Endothelial cell of umbilical vein (primary cell): ENCODE results near the gene TTR. TPM values are rescaled to one million over a fixed set of nuclear protein-coding genes. Genes with fewer than 3 reads are reported as not detected.

ENCODE experiments used
- BruUV-seq: library from RNA; stranded (reverse); fragments of 400-500 nt; replicated peaks from 2 replicates; lab custom pipeline; 2021; lab: Mats Ljungman, UMichigan
- CTCF ChIA-PET: fragments of 300-600, 350-600 bp; sonication (Branson Sonifier 250); formaldehyde crosslinking; loops from one replicate; lab custom pipeline; 2021; ENCODE audit warnings: antibody characterized with exemption, inconsistent platforms; lab: Charles Lee
- POLR2A ChIA-PET: fragments of 300-600, 350-600 bp; sonication (Branson Sonifier 250); formaldehyde crosslinking; loops from one replicate; lab custom pipeline; 2021; ENCODE audit warnings: antibody characterized with exemption, inconsistent platforms; lab: Charles Lee
- DNase-seq: peaks from one replicate; pipeline ENCODE4 v3.0.0-alpha.2; 2011; ENCODE audit warnings: low read depth, low spot score
- FAIRE-seq: peaks from 2 replicates; lab custom pipeline; 2011; peaks lifted over from hg19 to GRCh38; lab: Jason Lieb, UNC
- H2AFZ ChIP-seq: 2 replicates; pipeline ENCODE4 v1.6.0; 2012; ENCODE audit warnings: low read depth, low read length, control low read depth, inconsistent platforms
- H3K27ac ChIP-seq: 2 replicates; pipeline ENCODE4 v1.5.1; 2011; ENCODE audit warnings: low read depth, mild to moderate bottlenecking, control low read depth, low read length, moderate library complexity; ENCODE audit not compliant: insufficient read depth
- H3K27me3 ChIP-seq, 2 experiments: 2 replicates each; pipeline versions ENCODE4 v1.6.0 to v1.6.1; 2011; ENCODE audit warnings: low read length in 2 of 2, mixed read lengths in 1 of 2; ENCODE audit not compliant: control insufficient read depth in 2 of 2, insufficient read depth in 2 of 2
- H3K36me3 ChIP-seq, 2 experiments: 2 replicates in 1 of 2; 3 replicates in 1 of 2; pipeline ENCODE4 v1.5.1; 2011; ENCODE audit warnings: low read length in 2 of 2, mild to moderate bottlenecking in 1 of 2, moderate library complexity in 1 of 2; ENCODE audit not compliant: control insufficient read depth in 2 of 2, insufficient read depth in 2 of 2; ENCODE audit errors: extremely low read depth in 1 of 2
- H3K4me1 ChIP-seq: 3 replicates; pipeline ENCODE4 v1.5.1; 2011; ENCODE audit warnings: mild to moderate bottlenecking, low read length; ENCODE audit not compliant: control insufficient read depth, insufficient read depth; ENCODE audit errors: extremely low read depth
- H3K4me2 ChIP-seq: 2 replicates; pipeline ENCODE4 v1.6.1; 2011; ENCODE audit warnings: low read length, control low read depth, mixed read lengths; ENCODE audit not compliant: insufficient read depth
- H3K4me3 ChIP-seq, 3 experiments: fragments of 200-600 bp in 1 of 3; sonication (generic), shearing (Covaris generic) in 1 of 3; replicated peaks in 1 of 3; 2 replicates each; pipeline ENCODE4 v1.5.1; 2011 to 2016; ENCODE audit warnings: control low read depth in 3 of 3, low read length in 3 of 3, mild to moderate bottlenecking in 2 of 3, inconsistent platforms in 1 of 3, low read depth in 1 of 3, moderate library complexity in 1 of 3; ENCODE audit not compliant: insufficient read depth in 1 of 3
- H3K79me2 ChIP-seq: 2 replicates; pipeline ENCODE4 v1.6.0; 2012; ENCODE audit warnings: low read length, inconsistent platforms; ENCODE audit not compliant: control insufficient read depth, insufficient read depth
- H3K9ac ChIP-seq: replicated peaks from 2 replicates; pipeline ENCODE3; 2011; ENCODE audit warnings: low read length, control low read depth; ENCODE audit not compliant: insufficient read depth; ENCODE audit errors: extremely low read depth
- H3K9me1 ChIP-seq: replicated peaks from 3 replicates; pipeline ENCODE4 v1.6.0; 2011; ENCODE audit warnings: mild to moderate bottlenecking, low read length; ENCODE audit not compliant: control insufficient read depth, insufficient read depth; ENCODE audit errors: extremely low read depth
- H3K9me3 ChIP-seq: replicated peaks from 2 replicates; pipeline ENCODE4 v1.5.1; 2012; ENCODE audit warnings: low read length, inconsistent platforms; ENCODE audit not compliant: control insufficient read depth, insufficient read depth
- H4K20me1 ChIP-seq: replicated peaks from 2 replicates; pipeline ENCODE3; 2011; ENCODE audit warnings: mild to moderate bottlenecking, low read length; ENCODE audit not compliant: control insufficient read depth, insufficient read depth; ENCODE audit errors: extremely low read depth
- CTCF ChIP-seq, 2 donors: IDR thresholded peaks; 1 replicate in 1 of 2; 2 replicates in 1 of 2; pipeline ENCODE4 v1.5.1; 2011; ENCODE audit warnings: low read length in 2 of 2, mild to moderate bottlenecking in 2 of 2, moderate library complexity in 2 of 2, control low read depth in 1 of 2, inconsistent platforms in 1 of 2, low read depth in 1 of 2; ENCODE audit not compliant: insufficient read depth in 1 of 2; ENCODE audit errors: extremely low read depth in 1 of 2
- EZH2 ChIP-seq: IDR thresholded peaks from 2 replicates; pipeline ENCODE4 v1.6.1; 2012; ENCODE audit warnings: borderline replicate concordance, low read depth, mild to moderate bottlenecking, moderate library complexity, low read length, inconsistent platforms; ENCODE audit not compliant: severe bottlenecking
- FOS ChIP-seq: IDR thresholded peaks from 2 replicates; pipeline ENCODE4 v1.6.1; 2011; ENCODE audit warnings: mild to moderate bottlenecking, low read length, moderate library complexity, borderline replicate concordance; ENCODE audit not compliant: insufficient read depth
- GATA2 ChIP-seq: IDR thresholded peaks from 2 replicates; pipeline ENCODE4 v1.7.0; 2011; ENCODE audit warnings: low read depth, mild to moderate bottlenecking, moderate library complexity, mixed read lengths, low read length; ENCODE audit not compliant: insufficient read length, insufficient read depth
- JUN ChIP-seq: IDR thresholded peaks from 2 replicates; pipeline ENCODE4 v1.6.1; 2011; ENCODE audit warnings: borderline replicate concordance, low read depth; ENCODE audit not compliant: insufficient read length, insufficient read depth
- MAX ChIP-seq: IDR thresholded peaks from 2 replicates; pipeline ENCODE4 v1.6.1; 2011; ENCODE audit not compliant: insufficient read depth, insufficient read length
- MYC ChIP-seq: IDR thresholded peaks from one replicate; pipeline ENCODE4 v1.6.1; 2011; ENCODE audit warnings: mild to moderate bottlenecking, low read depth, low read length
- POLR2A ChIP-seq: IDR thresholded peaks from 2 replicates; pipeline ENCODE4 v1.6.1; 2012; ENCODE audit warnings: low read depth, mild to moderate bottlenecking, control low read depth, low read length
- POLR2AphosphoS5 ChIP-seq: IDR thresholded peaks from 2 replicates; pipeline ENCODE4 v1.6.1; 2012; ENCODE audit warnings: low read depth, mild to moderate bottlenecking, control low read depth, low read length, moderate library complexity; ENCODE audit not compliant: insufficient read depth
- dilution Hi-C: fragments of 300-500 bp; cut with MboI; formaldehyde crosslinking; loops from one replicate; pipeline ENCODE4 v1.15.0; 2019; ENCODE audit warnings: low sequenced_read_pairs; ENCODE audit not compliant: extremely low pct_ligation_motif_present
- intact Hi-C: fragments of 100-400 bp; cut with micrococcal nuclease; formaldehyde crosslinking; loops from one replicate; pipeline ENCODE4 v1.10.0; 2022
- polyA plus RNA-seq, 4 experiments: library from polyadenylated mRNA; depleted of rRNA in 3 of 4; stranded (reverse) in 3 of 4; unstranded in 1 of 4; fragments of >200 nt; gene quantifications; 2 replicates each; pipeline versions ENCODE4 v1.2.1 to v1.2.3, GENCODE V29; 2011 to 2012; ENCODE audit warnings: missing spikeins in 1 of 4
- total RNA-seq: library from RNA; stranded (reverse); gene quantifications from 2 replicates; pipeline ENCODE4 v1.2.3, GENCODE V29; 2021

The TTR gene
- total and polyA plus RNA-seq, 2 donors (not counting 3 experiments of a cell fraction or from before 2014, with no cell fraction given), result not detected

GRCh38 chr18:31596081-31596872, 4.6 kb downstream of the TTR start:
- ChIA-PET POLR2A (no interaction called here), CTCF (interaction anchor here (0.5 to 1.0 kb wide), 2 partner anchors 15 to 69 kb away, joined by 3 to 5 read pairs; no protein-coding TSS in a partner anchor)
- intact Hi-C loops, result no loop called here
- Histone ChIP-seq H3K9me3 (no peaks in the 10 kb centered on the region), H2AFZ (no peak overlapping the region), H3K9me1 (no peaks in the 10 kb centered on the region), H4K20me1 (no peaks in the 10 kb centered on the region), H3K79me2 (no peaks in the 10 kb centered on the region), H3K4me3 (no peak overlapping the region), H3K9ac (no peak overlapping the region), H3K27ac (no peak overlapping the region), H3K4me2 (no peak overlapping the region), H3K27me3 (peaks cover 0 to 6% of the 10 kb centered on the region in 2 experiments), H3K4me1 (no peaks in the 10 kb centered on the region), H3K36me3 (no peaks in the 10 kb centered on the region)
- no peak for DNase-seq
- dilution Hi-C loops, result no loop called here
- TF ChIP-seq JUN, result no peak
- TF ChIP-seq GATA2, result no peak
- no peak for TF ChIP-seq POLR2A
- TF ChIP-seq POLR2AphosphoS5, result no peak
- no peak for TF ChIP-seq FOS
- no peak for TF ChIP-seq MAX
- no peak for TF ChIP-seq CTCF (IDR thresholded peaks at IDR 0.05; ENCODE audit: extremely low read depth in 1 of 2, insufficient read depth in 1 of 2, low read depth in 1 of 2, low read length in 2 of 2)
- no peak for TF ChIP-seq MYC
- TF ChIP-seq EZH2, result no peak
- no peak for FAIRE-seq
- BruUV-seq, result no TSS peak
